ENCODE data around the gene RCCD1. TPM values are rescaled to one million over a fixed set of nuclear protein-coding genes. Genes with fewer than 3 reads are reported as not detected.
A peak's percentile ranks its signal among the peaks of the same experiment; 100 is the strongest.
"Not testable (repeated sequence)": the region's sequence is repeated elsewhere in the genome, so short reads cannot be mapped to it uniquely, and the experiment has no call there.

Gene RCCD1
- total RNA-seq, 4 donors from 2014 or later = 1.4 to 4.8 (median 4.4) TPM

DNA sequence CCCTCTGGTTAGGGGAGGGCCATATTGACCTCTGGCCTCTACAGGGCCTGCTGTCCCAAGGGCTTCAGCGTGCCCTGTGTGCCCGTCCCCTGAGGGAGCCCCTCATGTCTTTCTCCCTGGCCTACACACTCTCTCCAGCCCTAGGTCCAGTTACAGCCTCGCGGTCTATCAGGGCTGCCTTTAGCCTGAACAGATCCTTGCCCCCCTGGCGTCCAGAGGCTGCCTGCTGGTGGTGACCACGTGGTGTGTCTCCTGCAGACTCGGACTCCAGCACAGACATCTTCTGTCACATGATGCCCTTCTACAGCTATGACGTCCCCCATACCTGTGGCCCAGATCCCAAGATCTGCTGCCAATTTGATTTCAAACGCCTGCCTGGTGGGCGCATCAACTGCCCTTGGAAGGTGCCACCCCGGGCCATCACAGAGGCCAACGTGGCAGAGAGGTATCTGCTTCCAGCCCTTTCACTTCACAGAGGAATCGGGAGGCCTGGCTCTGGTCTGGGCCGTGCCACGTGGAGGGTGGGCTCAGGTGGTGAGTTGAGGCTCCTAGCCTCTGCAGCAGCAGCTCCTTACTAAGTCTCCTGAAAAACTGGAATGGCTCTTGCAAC, 47.5 kb upstream of the RCCD1 start:
- H3K27ac ChIP-seq = peak overlapping the region in 3 of 4 donors; percentile 16 to 62 (median 55)
- peaks cover 0 to 72% of the 10 kb centered on the region in 2 donors for H3K36me3 ChIP-seq
- intact Hi-C loops (cut with DNase I; ENCODE audit: low total_unique reads) = no loop called here
- in situ Hi-C loops (cut with MboI; ENCODE audit: low sequenced_read_pairs in 4 of 4) = no loop called here
- no peak overlapping the region for H3K4me3 ChIP-seq
- H3K27me3 ChIP-seq = no peaks in the 10 kb centered on the region
- peaks cover 15 to 25% of the 10 kb centered on the region in 2 donors for H3K4me1 ChIP-seq
- ATAC-seq (no peak), DNase-seq (no peak)
- TF ChIP-seq, protein P1, sequence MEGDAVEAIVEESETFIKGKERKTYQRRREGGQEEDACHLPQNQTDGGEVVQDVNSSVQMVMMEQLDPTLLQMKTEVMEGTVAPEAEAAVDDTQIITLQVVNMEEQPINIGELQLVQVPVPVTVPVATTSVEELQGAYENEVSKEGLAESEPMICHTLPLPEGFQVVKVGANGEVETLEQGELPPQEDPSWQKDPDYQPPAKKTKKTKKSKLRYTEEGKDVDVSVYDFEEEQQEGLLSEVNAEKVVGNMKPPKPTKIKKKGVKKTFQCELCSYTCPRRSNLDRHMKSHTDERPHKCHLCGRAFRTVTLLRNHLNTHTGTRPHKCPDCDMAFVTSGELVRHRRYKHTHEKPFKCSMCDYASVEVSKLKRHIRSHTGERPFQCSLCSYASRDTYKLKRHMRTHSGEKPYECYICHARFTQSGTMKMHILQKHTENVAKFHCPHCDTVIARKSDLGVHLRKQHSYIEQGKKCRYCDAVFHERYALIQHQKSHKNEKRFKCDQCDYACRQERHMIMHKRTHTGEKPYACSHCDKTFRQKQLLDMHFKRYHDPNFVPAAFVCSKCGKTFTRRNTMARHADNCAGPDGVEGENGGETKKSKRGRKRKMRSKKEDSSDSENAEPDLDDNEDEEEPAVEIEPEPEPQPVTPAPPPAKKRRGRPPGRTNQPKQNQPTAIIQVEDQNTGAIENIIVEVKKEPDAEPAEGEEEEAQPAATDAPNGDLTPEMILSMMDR (IDR thresholded peaks at IDR 0.05 in 4 of 5, conservative IDR thresholded peaks at IDR 0.05 in 1 of 5) = no peak
- TF ChIP-seq POLR2A (IDR thresholded peaks at IDR 0.05) = no peak
- H3K9me3 ChIP-seq = no peaks in the 10 kb centered on the region

DNA sequence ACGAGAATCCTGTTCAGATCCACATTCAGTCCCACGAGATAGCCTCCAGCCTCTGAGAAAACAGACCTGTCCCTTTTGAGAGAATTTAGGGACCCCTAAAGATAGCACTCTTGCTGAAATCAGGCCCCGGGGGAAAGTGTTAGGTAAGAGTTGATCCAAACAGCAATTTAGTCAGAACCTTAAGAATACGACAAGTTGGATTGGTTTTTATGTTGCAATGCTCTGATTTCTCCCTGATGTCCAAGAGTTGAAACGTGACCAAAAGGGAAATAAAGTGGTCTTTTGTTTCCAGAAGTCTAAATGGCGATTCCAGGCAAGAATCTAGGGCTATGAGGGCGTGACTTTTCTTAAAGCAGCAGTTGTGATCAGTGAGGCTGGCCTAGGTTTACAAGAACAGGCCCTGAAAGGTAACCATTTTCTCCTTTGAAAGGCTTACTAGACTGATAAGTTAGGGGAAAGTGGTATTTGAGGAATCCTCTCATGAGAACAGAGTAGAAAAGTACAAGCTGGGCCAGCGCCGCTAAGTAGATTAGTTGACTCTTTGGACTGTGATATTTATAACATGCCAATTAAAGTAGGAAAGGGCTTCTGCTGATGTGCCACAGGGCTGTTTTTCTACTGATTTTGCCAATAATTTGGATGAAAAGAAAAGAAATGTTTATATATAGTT, 46.7 kb upstream of the RCCD1 start:
- Histone ChIP-seq H3K4me1 (peaks cover 15 to 25% of the 10 kb centered on the region in 2 donors), H3K36me3 (peaks cover 0 to 80% of the 10 kb centered on the region in 2 donors), H3K27me3 (no peaks in the 10 kb centered on the region), H3K27ac (peak overlapping the region; percentile 16 to 62 (median 37)), H3K9me3 (no peaks in the 10 kb centered on the region), H3K4me3 (no peak overlapping the region)
- TF ChIP-seq, protein P1 (IDR thresholded peaks at IDR 0.05 in 4 of 5, conservative IDR thresholded peaks at IDR 0.05 in 1 of 5) = no peak
- TF ChIP-seq POLR2A (IDR thresholded peaks at IDR 0.05) = no peak
- intact Hi-C loops (cut with DNase I; ENCODE audit: low total_unique reads) = no loop called here
- ATAC-seq (no peak), DNase-seq (no peak)
- in situ Hi-C loops (cut with MboI; ENCODE audit: low sequenced_read_pairs in 4 of 4) = no loop called here

DNA sequence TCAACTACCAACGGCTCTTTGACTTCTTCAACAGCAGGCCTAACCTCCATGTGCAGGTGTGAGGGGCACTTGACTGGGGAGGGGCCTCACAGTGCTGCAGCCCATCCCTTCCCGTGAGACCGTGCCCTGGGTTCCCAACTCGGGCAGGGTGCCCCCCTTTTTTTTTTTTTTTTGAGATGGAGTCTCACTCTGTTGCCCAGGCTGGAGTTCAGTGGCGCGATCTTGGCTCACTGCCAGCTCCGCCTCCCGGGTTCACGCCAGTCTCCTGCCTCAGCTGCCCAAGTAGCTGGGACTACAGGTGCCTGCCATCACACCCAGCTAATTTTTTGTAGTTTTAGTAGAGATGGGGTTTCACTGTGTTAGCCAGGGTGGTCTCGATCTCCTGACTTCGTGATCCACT, 45.2 kb upstream of the RCCD1 start:
- H3K27ac ChIP-seq; H3K4me3 ChIP-seq; H3K9me3 ChIP-seq; H3K27me3 ChIP-seq; DNase-seq; in situ Hi-C loops (cut with MboI; ENCODE audit: low sequenced_read_pairs in 4 of 4); ATAC-seq; intact Hi-C loops (cut with DNase I; ENCODE audit: low total_unique reads): not testable (repeated sequence)
- Histone ChIP-seq H3K4me1 (peaks cover 4 to 26% of the 10 kb centered on the region in 2 donors), H3K36me3 (peaks cover 0 to 95% of the 10 kb centered on the region in 2 donors)

DNA sequence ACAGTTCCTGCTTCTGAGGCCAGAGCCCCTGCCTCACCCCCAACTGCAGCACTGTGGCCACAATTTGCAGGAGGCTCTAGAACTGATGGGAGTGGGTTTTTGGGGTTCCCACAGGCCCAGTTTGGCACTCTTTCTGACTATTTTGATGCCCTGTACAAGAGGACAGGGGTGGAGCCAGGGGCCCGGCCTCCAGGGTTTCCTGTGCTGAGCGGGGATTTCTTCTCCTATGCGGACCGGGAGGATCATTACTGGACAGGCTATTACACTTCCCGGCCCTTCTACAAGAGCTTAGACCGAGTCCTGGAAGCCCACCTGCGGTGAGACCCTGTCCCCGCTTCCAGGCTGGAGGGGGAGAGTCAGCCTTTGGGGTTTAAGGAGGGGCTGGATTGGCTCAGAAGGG, 44.7 kb upstream of the RCCD1 start:
- peaks cover 4 to 31% of the 10 kb centered on the region in 2 donors for H3K4me1 ChIP-seq
- in situ Hi-C loops (cut with MboI; ENCODE audit: low sequenced_read_pairs in 4 of 4) = no loop called here
- peaks cover 0 to 99% of the 10 kb centered on the region in 2 donors for H3K36me3 ChIP-seq
- H3K9me3 ChIP-seq = no peaks in the 10 kb centered on the region
- intact Hi-C loops (cut with DNase I; ENCODE audit: low total_unique reads) = no loop called here
- TF ChIP-seq, protein P1 (IDR thresholded peaks at IDR 0.05 in 4 of 5, conservative IDR thresholded peaks at IDR 0.05 in 1 of 5) = no peak
- TF ChIP-seq POLR2A (IDR thresholded peaks at IDR 0.05) = no peak
- no peaks in the 10 kb centered on the region for H3K27me3 ChIP-seq
- no peak overlapping the region for H3K4me3 ChIP-seq
- ATAC-seq (no peak), DNase-seq (no peak)
- no peak overlapping the region for H3K27ac ChIP-seq

DNA sequence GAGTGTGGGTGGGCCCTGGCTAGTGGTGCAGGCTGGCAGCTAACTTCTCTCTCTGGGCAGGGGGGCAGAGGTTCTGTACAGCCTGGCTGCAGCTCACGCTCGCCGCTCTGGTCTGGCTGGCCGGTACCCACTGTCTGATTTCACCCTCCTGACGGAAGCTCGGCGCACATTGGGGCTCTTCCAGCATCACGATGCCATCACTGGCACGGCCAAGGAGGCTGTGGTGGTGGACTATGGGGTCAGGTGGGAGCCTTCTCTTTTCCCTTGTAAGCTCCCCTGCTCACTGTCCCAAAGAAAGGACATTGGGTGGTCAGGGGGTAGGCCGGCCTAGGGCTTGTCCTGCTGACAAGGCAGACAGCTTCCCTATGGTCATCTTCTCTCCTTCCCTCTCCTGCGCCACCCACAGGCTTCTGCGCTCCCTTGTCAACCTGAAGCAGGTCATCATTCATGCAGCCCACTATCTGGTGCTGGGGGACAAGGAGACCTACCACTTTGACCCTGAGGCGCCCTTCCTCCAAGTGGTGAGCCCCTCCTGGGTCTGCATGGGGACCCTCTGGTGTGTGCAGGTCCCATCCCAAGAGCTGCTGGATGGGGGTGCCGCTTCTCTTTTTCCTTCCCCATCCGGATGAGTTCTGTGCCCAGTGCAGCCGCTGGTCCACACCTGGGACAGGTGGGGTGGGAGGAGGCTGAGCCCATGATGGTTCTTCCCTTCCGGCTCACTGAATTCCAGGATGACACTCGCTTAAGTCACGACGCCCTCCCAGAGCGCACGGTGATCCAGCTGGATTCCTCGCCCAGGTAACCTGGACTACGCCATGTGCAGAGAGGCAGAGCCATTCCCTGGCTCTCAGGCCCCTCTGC, 44.0 kb upstream of the RCCD1 start:
- Histone ChIP-seq H3K4me1 (peaks cover 6 to 38% of the 10 kb centered on the region in 2 donors), H3K4me3 (no peak overlapping the region), H3K9me3 (no peaks in the 10 kb centered on the region), H3K27me3 (no peaks in the 10 kb centered on the region), H3K36me3 (peaks cover 0 to 93% of the 10 kb centered on the region in 2 donors), H3K27ac (no peak overlapping the region)
- no peak for TF ChIP-seq POLR2A (IDR thresholded peaks at IDR 0.05)
- TF ChIP-seq, protein P1 (IDR thresholded peaks at IDR 0.05 in 4 of 5, conservative IDR thresholded peaks at IDR 0.05 in 1 of 5) = no peak
- in situ Hi-C loops (cut with MboI; ENCODE audit: low sequenced_read_pairs in 4 of 4) (no loop called here), intact Hi-C loops (cut with DNase I; ENCODE audit: low total_unique reads) (no loop called here)
- DNase-seq (no peak), ATAC-seq (no peak)
